GM11168 (cell line): Measurements from ENCODE around the gene ADCY2.

Source experiments
- in situ Hi-C: fragments of 300-500 bp; cut with MboI; formaldehyde crosslinking; loops from one replicate; pipeline ENCODE4 v1.12.0; 2022; ENCODE audit warnings: low sequenced_read_pairs; ENCODE audit not compliant: unreplicated experiment

The ADCY2 gene

DNA sequence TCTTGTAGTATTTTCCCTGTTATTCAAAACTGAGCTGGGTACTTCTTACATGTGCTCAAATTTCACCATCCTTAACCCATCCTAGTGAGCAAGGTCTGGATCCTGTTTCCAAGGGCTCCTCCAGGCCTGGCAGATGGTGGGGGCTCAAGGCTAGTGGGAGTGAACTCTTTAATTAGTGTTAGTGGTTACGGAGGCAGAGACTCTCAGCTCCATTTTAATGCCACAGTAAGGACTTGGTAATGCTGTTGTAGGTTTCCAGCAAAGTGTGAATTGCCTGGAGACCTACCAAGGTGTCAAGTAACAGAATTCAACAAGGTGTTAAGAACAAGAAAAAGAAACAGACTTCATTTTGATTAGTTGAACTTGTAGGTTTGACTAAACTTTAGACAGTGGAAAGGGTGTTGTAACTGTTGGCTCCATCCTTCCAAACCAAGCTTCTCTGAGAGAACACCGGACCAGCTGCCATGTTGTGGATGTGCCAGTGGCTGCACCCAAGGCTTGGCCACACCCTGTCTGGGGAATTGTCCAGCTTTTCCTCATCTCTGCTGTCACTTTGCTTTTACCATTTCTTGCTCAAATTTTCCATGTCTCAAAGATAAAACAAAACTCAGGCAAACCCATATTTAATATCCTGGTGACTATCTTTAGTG lies 98.7 kb downstream of the ADCY2 start:
- in situ Hi-C loops = no loop called here

DNA sequence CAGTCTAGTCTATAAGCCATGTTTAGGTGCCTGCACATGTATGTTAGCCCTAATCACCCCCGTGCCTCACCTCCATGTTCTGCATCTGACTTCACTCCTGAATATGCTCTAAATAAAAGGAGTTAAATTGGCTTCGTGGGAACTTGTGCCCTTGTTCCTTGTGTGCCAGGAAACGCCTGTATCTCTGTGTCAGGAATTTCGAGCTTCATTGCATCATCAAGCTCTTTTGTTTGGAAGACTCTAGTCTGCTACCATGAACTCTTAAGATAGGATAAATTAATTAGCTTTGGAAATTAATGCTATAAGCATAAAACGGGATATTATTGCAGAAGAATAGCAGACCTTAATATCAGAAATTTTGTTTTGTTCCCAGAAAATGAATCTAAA lies 99.2 kb downstream of the ADCY2 start:
- in situ Hi-C loops = no loop called here

DNA sequence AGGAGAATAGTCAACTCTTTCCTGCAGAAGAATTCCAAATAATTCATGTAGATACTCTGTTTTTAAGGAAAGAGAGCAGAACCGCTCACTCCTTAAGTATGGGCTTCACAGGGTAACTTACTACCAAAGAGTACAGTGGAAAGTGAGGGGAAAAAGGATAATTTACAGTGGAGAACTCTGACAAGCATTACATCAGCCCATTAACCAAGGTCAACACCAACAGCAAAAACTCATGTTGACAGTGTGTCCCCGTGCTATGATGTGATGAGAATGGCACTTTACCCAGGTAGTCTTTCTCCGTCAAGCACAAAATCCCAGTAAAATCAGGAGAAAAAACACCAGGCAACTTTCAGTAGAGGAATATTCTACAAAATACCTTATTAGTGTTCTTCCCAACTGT lies 104.3 kb downstream of the ADCY2 start:
- in situ Hi-C loops = no loop called here

DNA sequence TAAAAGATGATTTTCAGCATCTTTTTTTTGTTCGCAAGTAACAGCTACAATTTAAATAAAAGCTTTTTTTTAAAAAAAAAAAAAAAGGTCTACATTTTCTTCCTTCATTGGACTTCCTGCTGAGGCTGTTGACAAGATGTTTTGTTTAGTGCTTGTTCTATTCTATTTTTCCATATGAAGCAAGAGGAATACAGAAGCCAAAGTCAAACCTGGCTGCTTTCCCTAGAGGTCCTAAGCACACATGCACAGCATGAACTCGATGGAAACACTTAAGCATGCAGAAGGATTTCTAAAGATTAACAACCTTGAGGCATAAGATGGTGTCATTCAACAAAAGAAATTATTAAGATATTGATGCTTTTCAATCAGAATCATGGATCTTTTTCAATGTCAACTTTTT lies 105.1 kb downstream of the ADCY2 start:
- in situ Hi-C loops = no loop called here

DNA sequence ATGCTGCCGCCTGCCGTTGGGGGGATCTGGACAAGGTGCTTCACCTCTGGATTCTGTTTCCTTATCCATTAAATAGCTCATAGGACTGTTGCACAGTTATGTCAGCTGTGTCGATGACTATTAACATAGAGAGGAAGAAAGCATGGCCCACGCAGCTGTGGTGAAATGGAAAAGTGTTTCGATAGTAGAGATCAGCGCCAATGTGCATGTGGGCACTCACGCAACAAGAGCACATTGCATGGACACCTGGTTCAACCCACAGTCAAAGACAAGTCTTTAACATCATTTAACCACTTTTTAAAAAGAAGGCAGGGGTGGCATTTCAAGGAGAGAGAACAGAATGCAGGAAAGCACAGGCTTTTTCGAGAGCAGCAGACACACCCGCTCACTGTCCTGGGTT lies 107.6 kb downstream of the ADCY2 start:
- in situ Hi-C loops = no loop called here

DNA sequence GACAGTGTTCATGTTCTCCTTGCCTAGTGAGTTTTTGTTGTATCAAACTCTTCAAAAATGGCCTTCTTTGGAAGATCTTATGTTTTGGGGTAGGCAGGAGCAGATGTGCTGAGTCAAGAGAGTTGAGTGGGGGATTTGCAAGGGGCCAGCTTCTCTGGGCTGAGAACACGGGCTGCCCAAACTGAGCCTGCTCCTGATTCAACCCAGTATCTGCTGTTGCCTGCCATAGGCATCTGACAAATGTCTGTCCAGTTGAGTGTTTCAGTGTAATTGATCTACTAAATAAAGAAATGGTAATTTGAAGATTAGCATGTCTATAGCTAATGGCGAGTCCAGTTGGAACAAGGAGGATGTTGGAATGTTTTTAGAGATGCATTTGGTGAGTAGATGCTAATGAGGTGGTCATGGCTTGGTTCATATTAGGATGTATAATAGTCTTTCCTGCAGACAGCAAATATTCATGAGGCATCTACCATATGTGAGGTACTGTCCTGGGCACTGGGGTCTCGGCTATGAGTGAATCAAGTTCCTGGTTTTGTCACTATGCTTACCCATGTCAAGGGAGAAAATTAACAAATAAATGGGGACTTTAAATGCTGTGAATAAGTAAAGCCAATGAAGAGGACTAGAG lies 119.5 kb downstream of the ADCY2 start:
- in situ Hi-C loops = no loop called here

DNA sequence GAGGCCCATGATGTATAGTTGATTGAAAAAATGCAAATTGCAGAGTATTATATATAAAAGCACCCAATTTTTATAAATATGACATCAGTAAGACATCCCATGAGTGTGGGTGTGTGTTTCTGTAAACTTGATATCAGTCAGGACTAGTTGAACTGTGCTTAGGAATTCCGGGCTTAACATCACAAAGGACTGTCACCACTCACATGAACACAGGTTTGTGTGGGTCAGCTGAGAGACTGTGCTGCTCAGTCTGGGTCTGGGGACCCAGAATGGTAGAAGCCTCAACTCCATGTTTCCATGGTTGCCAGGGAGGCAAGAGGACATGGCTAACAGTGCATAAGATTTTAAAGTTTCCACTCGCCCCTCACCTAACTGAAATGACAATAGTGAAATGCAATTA lies 120.3 kb downstream of the ADCY2 start:
- in situ Hi-C loops = no loop called here

DNA sequence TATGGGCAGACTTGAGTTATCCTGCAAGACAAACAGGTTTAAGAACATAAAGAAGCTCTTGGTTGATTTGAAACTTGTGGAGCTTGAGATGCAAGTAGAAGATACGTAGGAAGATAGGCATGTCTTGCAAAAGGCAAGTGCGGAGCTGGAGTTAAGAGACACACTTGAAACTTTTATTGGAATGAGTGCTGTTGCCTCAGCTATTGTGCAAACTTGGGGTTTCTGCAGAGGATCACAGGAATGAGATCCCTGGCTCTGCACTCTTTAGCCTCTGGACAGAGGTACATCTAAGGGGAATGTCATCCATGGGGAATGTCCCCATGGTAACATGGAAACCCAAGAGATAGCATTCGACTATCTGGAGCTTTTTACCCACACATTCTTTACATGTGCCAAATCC lies 121.1 kb downstream of the ADCY2 start:
- in situ Hi-C loops = no loop called here

DNA sequence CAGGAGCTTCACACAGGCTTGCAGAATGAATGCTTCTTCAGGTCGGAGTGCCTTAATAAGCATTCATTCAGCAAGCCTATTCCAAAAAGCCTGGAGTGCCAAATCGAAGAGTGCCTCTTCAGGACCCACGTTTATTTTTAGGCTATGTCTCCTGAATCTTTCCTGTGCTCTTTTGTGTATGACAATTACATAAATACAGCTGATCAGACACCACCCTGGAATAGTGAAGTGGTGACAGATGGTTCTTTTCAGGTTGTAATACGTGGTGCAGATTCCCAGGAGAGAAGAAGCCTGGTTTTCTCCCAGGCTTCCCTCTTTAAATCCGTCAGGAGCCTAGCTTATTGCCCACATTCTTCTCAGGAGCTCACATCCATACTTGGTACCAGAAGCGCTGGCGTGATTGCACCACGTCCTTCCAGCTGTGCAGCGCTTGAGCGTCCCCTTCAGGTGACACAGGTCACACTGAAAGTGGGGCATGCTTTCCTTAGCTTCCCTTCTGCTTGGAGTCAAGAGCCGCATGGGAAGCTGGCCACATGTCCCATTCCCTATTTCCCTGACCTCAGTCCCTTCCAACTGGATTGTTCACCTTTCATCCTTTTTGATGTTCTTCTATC lies 123.1 kb downstream of the ADCY2 start:
- in situ Hi-C loops = no loop called here

DNA sequence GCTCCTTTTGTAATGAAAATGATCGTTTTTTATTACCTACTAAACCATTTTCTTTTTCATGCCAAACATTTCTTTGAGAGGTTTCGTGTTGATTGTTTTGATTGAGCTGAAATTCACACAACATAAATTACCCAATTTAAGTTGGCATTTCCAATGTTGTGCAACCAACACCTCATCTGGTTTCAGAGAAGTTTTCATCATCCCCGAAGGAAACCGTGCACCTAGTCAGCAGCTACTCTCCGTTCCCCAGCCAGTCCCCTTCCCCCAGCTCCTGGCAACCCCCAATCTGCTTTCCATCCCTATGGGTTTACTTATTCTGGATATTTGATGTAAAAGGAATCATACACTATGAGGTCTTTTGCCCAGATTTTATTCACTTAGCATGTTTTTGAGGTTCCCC lies 123.6 kb downstream of the ADCY2 start:
- in situ Hi-C loops = no loop called here

DNA sequence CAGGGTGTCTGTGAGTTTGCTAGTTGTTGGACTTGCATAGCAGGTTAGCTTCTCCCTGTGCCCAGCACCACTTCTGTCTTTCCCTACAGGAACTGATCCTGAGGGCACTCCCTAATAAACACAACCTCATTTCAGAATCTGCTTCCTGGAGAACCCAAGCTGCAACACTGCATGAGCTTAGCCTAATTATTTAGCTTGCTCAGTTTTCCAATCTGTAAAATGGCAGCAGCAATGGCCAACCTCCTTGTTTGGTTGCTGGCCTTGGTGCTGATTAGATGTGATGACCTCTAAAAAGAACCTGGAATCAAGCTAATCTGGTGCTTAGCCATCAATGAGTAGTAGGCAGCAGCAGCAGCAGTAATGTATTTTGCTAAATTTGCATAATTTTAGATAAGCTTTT lies 133.9 kb downstream of the ADCY2 start:
- in situ Hi-C loops = no loop called here

DNA sequence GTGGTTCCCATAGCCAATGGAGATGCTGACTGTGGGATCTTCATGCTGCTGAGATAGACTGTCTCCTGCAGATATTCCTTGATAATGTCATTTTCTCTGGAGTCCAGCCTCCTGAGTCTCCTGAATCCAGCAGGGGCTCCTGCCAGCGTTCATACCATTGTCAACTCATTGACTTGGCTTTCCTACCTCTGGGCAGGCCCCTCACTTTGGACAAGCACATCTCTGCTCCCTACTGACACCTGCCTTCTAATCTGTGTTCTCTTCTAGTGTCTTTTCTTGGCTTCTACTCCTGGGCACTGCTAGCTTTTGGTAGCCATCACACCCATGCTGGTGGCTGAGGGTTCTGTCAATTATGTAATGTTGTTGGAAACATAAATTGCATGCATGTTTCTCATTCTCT lies 138.0 kb downstream of the ADCY2 start:
- in situ Hi-C loops = no loop called here

DNA sequence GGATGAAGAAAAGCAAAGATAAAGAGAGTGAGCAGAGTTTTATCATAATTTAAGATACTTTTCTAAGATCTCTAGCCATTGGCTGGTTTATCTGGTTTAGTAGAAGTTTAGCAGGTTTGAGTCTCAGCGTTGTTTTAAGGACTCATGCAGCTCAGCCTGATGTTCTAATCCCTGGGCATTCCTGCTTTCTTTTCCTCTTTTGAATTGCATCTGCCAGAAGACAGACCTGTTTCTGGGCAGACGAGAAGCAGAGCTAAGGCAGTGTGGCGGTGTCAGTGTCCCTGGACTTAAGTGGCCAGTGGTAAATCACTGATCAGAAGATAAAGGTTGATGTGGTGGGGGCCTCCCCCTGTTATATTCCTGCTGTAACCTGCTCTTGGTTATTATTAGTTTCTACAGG lies 138.6 kb downstream of the ADCY2 start:
- in situ Hi-C loops = no loop called here

DNA sequence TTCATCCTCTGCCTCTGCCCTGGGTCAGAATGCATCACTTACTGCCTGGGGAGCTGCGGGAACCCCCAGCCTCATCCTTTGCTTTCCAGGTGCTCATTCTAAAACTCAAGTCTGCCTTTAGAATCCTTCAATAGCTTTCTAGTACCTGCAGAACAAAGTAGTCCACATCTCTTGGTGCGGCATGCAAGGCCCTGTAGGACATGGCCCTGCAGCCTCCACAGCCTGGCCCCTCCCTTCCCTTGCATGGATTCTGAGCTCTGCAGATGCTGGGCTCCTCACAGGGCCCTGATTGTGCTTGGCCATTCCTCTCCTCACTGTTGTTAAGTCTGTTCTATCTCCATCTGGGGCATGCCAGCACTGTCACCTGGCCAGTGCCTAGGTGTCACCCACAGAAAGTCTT lies 141.6 kb downstream of the ADCY2 start:
- in situ Hi-C loops = no loop called here

DNA sequence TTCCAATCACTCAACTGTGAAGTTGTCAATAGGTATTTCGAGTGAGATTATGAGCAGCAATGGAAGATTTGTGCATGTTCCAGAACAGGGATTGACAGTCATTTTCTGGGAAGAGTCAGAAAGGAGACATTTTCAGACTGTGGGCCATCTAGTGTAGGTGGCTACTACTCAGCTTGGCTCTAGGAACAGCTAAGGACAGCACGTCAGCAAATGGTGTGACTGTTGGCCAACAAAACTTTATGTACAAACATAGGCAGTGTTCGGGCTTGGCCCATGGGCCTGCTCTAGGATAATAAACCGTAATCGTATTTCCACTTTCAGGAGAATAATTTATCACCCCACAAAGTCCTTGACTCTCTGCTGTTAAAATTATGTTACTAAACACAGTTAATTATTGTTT lies 143.6 kb downstream of the ADCY2 start:
- in situ Hi-C loops = no loop called here

DNA sequence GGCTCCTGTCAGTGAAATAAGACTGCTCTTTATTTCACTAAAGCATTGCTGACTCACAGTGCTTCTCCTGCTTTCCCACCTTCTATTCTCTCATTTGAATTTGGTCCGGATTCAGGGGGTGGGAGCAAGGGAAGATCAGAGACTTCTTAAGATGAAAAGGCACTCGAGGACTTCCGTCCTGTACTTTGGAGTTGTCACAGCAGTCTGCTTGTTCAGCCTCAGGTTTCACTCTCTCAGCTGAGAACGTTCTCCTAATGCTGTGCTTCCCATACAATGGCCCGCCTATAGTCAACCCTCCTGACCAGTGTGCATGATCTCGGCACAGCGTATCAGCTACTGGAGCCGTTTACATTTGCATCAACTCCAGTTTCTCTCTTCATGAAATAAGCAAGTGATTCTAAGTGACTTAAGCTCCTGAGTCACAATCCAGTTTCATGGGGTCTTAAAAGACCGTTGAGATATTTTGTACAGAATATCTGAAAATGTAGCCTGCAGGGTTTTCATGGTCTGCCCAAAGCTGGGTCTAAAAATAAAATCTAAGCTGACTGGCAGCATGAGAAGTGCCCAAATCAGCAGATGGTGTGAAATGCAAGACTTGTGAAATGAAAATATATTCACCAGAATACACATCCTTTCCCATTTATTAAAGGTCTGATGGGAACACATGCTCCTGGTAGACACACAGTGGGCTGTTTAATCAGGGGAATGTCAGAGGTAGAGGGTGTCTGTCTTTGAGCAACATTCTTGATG lies 145.0 kb downstream of the ADCY2 start:
- in situ Hi-C loops = no loop called here

DNA sequence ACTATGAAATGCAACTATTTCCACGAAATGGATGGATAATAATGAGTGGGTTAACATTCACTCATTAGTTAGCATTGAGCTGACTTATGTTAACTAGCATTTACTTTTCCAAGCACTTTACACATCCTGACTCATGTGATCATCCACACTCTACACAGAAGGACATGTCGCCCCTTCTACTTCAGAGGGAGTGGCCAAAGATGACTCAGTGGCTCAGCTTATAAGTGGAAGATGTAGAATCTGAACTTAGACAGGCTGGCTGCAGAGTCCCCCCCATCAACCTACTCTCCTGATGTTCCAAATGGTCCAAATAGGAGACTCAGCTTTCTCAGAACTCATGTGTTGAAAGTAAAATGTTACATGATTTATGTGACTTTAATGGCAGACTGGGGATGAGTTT lies 146.0 kb downstream of the ADCY2 start:
- in situ Hi-C loops = no loop called here

DNA sequence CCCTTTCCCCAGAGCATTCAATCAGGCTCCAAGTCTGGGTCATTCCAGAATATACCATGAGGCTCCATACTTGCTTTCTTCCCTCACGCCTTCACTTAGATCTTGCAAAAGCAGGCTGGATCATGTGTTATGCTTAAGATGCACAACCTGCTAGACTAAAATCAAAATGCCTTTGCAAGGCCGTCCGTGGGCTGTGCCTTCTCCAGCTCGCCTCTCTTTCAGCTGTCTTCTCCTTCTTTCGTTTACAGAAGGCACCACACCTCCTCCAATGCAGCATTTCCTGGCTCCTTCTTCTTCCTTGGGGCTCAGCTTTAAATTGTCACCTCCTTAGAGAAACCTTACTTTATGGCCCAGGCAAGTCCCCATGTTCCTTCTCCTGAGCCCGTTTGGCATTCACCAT lies 150.6 kb downstream of the ADCY2 start:
- in situ Hi-C loops = no loop called here

DNA sequence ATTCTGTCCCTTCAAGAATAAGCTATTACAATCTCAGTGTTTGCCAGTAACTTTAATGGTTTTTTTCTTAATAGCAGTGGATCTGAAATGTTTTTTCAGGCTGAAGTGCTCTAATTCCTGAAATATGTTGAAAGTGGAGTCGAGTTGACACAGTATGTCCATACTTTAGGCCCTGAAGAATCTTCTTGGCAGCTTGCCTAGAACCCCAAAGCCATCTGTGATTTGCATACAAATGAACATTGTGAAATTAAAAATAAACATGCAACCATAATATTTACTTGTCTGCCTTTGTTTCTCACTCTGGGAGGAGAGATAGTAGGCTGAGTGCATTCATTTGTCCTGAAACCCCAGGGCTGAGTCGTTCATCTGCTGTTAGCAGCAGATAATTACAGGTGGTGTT lies 152.7 kb downstream of the ADCY2 start:
- in situ Hi-C loops = no loop called here

DNA sequence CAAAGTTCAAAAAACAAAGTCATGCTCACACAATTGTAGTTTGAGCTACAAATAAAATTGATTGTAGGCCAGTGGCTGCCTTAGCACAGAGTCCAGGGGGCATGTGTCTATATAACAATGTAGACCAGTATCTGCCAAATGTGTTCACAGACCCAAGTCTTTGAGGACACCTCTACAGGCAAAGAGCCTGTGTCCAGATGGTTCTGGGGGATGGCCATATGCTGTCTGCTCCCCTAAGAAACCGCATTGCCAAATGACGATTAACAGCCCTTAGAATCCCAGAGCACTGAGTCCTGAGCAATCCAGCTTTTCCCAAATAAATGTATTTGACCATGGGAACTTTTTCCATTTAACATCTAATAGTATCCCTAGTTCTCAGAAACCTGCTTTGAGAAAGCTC lies 169.6 kb downstream of the ADCY2 start:
- in situ Hi-C loops = no loop called here

DNA sequence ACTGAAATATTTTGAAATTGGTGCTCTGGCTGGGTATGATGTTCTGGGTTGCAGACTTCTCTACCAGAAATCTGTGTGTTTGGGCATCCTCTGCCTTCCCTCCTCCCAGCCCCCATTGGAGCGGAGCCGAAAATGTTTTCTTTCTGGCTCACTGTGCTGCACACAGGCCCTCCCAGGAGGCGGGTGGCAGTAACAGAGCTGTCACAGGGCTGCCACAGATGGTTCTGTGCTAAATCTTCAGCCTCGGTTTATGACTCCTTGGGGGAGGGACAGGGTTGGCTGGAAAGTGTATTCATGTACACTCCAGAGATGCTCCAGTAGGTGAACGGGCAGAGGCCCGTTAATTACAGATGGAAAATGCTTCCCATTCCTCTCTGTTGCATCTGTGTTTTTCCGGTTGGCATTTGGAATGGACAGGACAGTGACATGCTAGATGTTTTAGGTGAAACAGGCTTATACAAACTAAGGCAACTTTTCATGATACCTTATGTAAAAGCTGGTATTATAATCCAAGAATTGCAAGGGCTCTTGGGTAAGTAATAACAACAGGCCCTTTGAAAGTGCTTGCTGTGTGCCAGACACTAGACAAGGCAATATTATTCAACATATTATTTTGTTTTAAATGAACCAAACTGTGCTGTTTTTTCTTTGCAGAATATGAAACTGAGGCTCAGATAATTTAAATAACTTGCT lies 180.2 kb downstream of the ADCY2 start:
- in situ Hi-C loops = no loop called here
